Loucy (cell line): Measurements from ENCODE around the gene TRIM47.

Experiments
- H2AFZ ChIP-seq: fragments of 200-600 bp; sonication (generic); 2 replicates; pipeline ENCODE4 v1.6.0; 2016; ENCODE audit warnings: antibody characterized with exemption, mild to moderate bottlenecking, low read length, moderate library complexity
- H3F3A ChIP-seq: fragments of 200-600 bp; 2 replicates; pipeline ENCODE4 v1.6.0; 2016; ENCODE audit warnings: antibody characterized with exemption, low read depth, mild to moderate bottlenecking
- H3K27me3 ChIP-seq: fragments of 200-600 bp; sonication (generic); 2 replicates; pipeline ENCODE4 v1.6.1; 2014; ENCODE audit warnings: low read length, mild to moderate bottlenecking; ENCODE audit not compliant: insufficient read depth, poor library complexity, severe bottlenecking
- H3K36me3 ChIP-seq: fragments of 200-600 bp; sonication (generic); 2 replicates; pipeline ENCODE4 v1.6.1; 2016; ENCODE audit warnings: low read length; ENCODE audit not compliant: insufficient read depth
- H3K4me1 ChIP-seq: fragments of 200-600 bp; sonication (generic); 2 replicates; pipeline ENCODE4 v1.5.1; 2014; ENCODE audit warnings: low read length, mild to moderate bottlenecking; ENCODE audit not compliant: insufficient read depth, poor library complexity, severe bottlenecking
- H3K4me2 ChIP-seq: fragments of 200-600 bp; sonication (generic); 2 replicates; pipeline ENCODE4 v1.6.0; 2014; ENCODE audit warnings: antibody characterized with exemption, low read length, low read depth, mild to moderate bottlenecking; ENCODE audit not compliant: poor library complexity, severe bottlenecking
- H3K4me3 ChIP-seq: fragments of 200-600 bp; sonication (generic); 2 replicates; pipeline ENCODE4 v1.5.1; 2014; ENCODE audit warnings: low read length, mild to moderate bottlenecking, mixed read lengths; ENCODE audit not compliant: poor library complexity, severe bottlenecking
- H3K79me2 ChIP-seq: fragments of 200-600 bp; sonication (generic); 2 replicates; pipeline ENCODE4 v1.6.1; 2014; ENCODE audit warnings: low read length; ENCODE audit not compliant: insufficient read depth
- H3K9ac ChIP-seq: fragments of 200-600 bp; sonication (generic); 2 replicates; pipeline ENCODE4 v1.6.0; 2014; ENCODE audit warnings: mild to moderate bottlenecking, low read depth, low read length, moderate library complexity; ENCODE audit not compliant: poor library complexity, severe bottlenecking
- H3K9me2 ChIP-seq: fragments of 200-600 bp; sonication (generic); replicated peaks from 2 replicates; pipeline ENCODE4 v1.6.1; 2016; ENCODE audit warnings: low read depth, low read length, mixed read lengths
- H3K9me3 ChIP-seq: fragments of 200-600 bp; sonication (generic); 2 replicates; pipeline ENCODE4 v1.6.1; 2014; ENCODE audit warnings: mild to moderate bottlenecking, antibody characterized with exemption, low read length, low read depth; ENCODE audit not compliant: insufficient read depth
- H4K20me1 ChIP-seq: fragments of 200-600 bp; sonication (generic); 2 replicates; pipeline ENCODE4 v1.6.0; 2014; ENCODE audit warnings: antibody characterized with exemption, low read length, mild to moderate bottlenecking; ENCODE audit not compliant: insufficient read depth, poor library complexity, severe bottlenecking
- EZH2phosphoT487 ChIP-seq: fragments of 200-600 bp; IDR thresholded peaks from 2 replicates; pipeline ENCODE4 v1.6.1; 2018; ENCODE audit warnings: antibody characterized with exemption, mild to moderate bottlenecking, moderate library complexity, borderline replicate concordance
- TF ChIP-seq, protein P1 (sequence below): fragments of 200-600 bp; sonication (generic); conservative IDR thresholded peaks from 2 replicates; pipeline ENCODE4 v1.5.1; 2014; ENCODE audit warnings: mild to moderate bottlenecking, antibody characterized with exemption, low read length

TRIM47 gene

DNA sequence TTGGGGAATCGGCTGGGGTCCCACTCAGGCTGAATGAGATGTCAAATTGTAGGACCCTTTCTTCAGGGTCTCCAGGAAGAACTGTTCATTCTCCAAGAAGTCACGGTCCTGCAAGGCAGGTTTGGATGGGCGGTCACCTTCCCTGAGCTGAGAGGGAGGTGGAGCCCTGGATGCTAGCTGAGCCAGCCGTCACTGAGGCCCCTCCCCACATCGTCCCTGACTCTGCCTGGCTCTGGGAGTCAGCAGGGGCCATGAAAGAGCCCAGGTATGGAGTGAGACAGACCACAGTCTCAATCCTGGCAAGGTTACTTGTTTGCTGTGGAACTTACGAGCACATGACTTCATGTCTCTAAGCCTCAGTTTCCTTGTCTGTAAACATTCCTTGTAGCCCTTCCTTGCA, 32.3 kb upstream of the TRIM47 start:
- no peak for TF ChIP-seq EZH2phosphoT487
- Histone ChIP-seq H3K9me2 (no peaks in the 10 kb centered on the region), H3K4me1 (peaks cover 30% of the 10 kb centered on the region), H3K4me3 (peak overlapping the region; percentile 49), H3K79me2 (no peaks in the 10 kb centered on the region), H3K27me3 (no peaks in the 10 kb centered on the region), H4K20me1 (no peaks in the 10 kb centered on the region), H3K9ac (peak overlapping the region; percentile 65), H3F3A (no peaks in the 10 kb centered on the region), H2AFZ (no peak overlapping the region), H3K9me3 (no peaks in the 10 kb centered on the region), H3K36me3 (no peaks in the 10 kb centered on the region), H3K4me2 (peak overlapping the region; percentile 68)

DNA sequence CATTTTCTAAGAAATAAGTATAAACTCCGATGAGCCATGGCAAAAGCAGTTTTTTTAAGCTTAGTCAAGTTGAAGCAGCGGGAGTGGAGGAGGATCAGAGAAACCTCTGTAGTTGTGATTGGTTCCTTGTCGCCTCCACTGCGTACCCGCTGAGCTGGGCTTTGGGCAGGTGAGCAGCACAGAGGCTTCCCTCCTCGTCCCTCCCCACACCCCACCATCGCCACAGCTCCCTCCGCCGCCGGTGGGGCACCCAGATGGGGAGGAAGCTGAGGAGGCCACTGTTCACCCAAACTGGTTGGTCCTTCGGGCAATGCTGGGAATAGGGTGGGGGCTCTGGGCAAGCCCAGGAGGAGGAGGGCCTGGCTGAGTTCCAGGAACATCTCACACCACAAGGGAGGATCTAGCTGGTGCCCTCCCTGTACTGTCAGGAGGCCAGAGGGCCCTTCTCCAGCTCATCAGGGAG, 31.5 kb upstream of the TRIM47 start:
- H3K4me3 ChIP-seq = peak overlapping the region; percentile 49

DNA sequence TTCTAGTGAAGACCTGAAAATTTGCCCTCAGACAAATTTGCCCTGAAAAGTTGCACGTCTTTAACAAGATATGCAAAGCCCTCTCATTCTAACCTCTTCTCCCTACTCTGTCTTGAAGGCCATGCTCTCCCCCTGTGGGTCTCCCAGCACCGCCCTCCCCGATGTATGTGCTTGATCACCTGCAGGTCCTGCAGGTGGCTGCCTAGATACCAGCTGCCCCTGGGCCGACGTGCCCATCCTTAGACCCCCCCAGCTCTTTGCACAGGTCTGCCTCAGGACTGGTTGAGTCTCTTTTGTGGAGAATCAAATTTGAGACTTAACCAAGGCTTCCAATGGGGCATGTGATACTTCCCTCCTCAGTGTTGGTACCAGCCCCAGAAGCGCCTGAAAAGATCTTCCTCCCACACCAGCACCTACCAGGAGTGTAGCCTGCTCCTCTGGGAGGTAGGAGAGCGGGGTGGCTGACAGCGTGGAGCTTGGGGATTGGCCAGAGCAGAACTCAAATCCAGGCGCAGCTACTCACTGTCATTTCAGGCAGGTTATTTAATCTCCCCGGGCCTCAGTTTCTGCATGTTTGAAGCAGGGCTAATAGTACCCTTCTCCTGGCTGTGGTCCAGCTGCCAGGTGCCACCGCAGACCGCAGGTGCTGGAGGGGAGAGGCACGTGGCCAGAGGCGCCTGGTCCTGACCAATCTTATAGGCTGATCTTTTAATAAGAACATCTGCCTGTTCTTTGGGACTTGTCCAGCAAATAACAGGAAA, 30.9 kb upstream of the TRIM47 start:
- Histone ChIP-seq H3K4me3 (peak overlapping the region; percentile 49), H3K9ac (peak overlapping the region; percentile 65), H3K79me2 (peaks cover 4% of the 10 kb centered on the region), H3F3A (no peaks in the 10 kb centered on the region), H2AFZ (peak overlapping the region; percentile 49; the same call in 1 of the 2 replicates), H4K20me1 (peaks cover 3% of the 10 kb centered on the region), H3K9me2 (no peaks in the 10 kb centered on the region), H3K36me3 (no peaks in the 10 kb centered on the region), H3K4me1 (peaks cover 32% of the 10 kb centered on the region), H3K9me3 (no peaks in the 10 kb centered on the region), H3K4me2 (peak overlapping the region; percentile 68), H3K27me3 (no peaks in the 10 kb centered on the region)
- TF ChIP-seq, protein P1, sequence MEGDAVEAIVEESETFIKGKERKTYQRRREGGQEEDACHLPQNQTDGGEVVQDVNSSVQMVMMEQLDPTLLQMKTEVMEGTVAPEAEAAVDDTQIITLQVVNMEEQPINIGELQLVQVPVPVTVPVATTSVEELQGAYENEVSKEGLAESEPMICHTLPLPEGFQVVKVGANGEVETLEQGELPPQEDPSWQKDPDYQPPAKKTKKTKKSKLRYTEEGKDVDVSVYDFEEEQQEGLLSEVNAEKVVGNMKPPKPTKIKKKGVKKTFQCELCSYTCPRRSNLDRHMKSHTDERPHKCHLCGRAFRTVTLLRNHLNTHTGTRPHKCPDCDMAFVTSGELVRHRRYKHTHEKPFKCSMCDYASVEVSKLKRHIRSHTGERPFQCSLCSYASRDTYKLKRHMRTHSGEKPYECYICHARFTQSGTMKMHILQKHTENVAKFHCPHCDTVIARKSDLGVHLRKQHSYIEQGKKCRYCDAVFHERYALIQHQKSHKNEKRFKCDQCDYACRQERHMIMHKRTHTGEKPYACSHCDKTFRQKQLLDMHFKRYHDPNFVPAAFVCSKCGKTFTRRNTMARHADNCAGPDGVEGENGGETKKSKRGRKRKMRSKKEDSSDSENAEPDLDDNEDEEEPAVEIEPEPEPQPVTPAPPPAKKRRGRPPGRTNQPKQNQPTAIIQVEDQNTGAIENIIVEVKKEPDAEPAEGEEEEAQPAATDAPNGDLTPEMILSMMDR = no peak
- no peak for TF ChIP-seq EZH2phosphoT487

More for the DNA sequence above, 31.5 kb upstream of the TRIM47 start:
- TF ChIP-seq, protein P1 = no peak
- no peak for TF ChIP-seq EZH2phosphoT487
- Histone ChIP-seq H3K4me1 (peaks cover 32% of the 10 kb centered on the region), H3F3A (no peaks in the 10 kb centered on the region), H3K4me2 (peak overlapping the region; percentile 68), H3K27me3 (no peaks in the 10 kb centered on the region), H3K79me2 (no peaks in the 10 kb centered on the region), H3K9me2 (no peaks in the 10 kb centered on the region), H3K9me3 (no peaks in the 10 kb centered on the region), H3K36me3 (no peaks in the 10 kb centered on the region), H4K20me1 (no peaks in the 10 kb centered on the region), H2AFZ (peak overlapping the region; percentile 49), H3K9ac (peak overlapping the region; percentile 65)
